Spinal cord (tissue), 10 donors: Measurements from ENCODE around the gene OR51B4. TPM values are rescaled to one million over a fixed set of nuclear protein-coding genes. Genes with fewer than 3 reads are reported as not detected.

Source experiments
- DNase-seq, 6 donors: peaks; one replicate each; pipeline versions ENCODE4 v3.0.0 to v3.0.0-alpha.2; 2013 to 2015; ENCODE audit warnings: low spot score in 6 of 6, low read depth in 4 of 6
- H3K27ac ChIP-seq: one replicate; pipeline ENCODE4 v1.5.1; 2013; ENCODE audit warnings: low read depth, low read length, control low read depth
- H3K27me3 ChIP-seq: one replicate; pipeline ENCODE4 v1.6.1; 2013; ENCODE audit warnings: low read length; ENCODE audit not compliant: control insufficient read depth, insufficient read depth
- H3K36me3 ChIP-seq: one replicate; pipeline ENCODE4 v1.6.1; 2013; ENCODE audit warnings: low read length; ENCODE audit not compliant: control insufficient read depth, insufficient read depth
- H3K4me1 ChIP-seq: one replicate; pipeline ENCODE4 v1.6.1; 2013; ENCODE audit warnings: low read length; ENCODE audit not compliant: control insufficient read depth, insufficient read depth
- H3K4me3 ChIP-seq: one replicate; pipeline ENCODE4 v1.5.1; 2013; ENCODE audit warnings: low read depth, low read length, control low read depth
- H3K9me3 ChIP-seq: one replicate; pipeline ENCODE4 v1.6.1; 2013; ENCODE audit warnings: low read length; ENCODE audit not compliant: control insufficient read depth, insufficient read depth
- WGBS: methylation state at CpG from one replicate; pipeline ENCODE4 v1.1.5; 2013; ENCODE audit warnings: missing lambda C conversion rate; ENCODE audit not compliant: insufficient coverage; 5-methylcytosine and 5-hydroxymethylcytosine counted together
- polyA plus RNA-seq, 2 donors: library from polyadenylated mRNA; unstranded; fragments of 120-200 nt; gene quantifications; one replicate each; pipeline ENCODE4 v1.2.1, GENCODE V29; 2013; ENCODE audit not compliant: insufficient read length in 2 of 2
- total RNA-seq, 2 donors: library from RNA; depleted of rRNA in 1 of 2; stranded (reverse); fragments of 120-200 nt in 1 of 2; fragments of >200 nt in 1 of 2; gene quantifications; one replicate each; pipeline versions ENCODE4 v1.2.3 to v1.2.4, GENCODE V29; 2013 to 2014
- donor health status: healthy.

The OR51B4 gene
- total and polyA plus RNA-seq, 4 donors: 0.17 TPM; not detected in 3

DNA sequence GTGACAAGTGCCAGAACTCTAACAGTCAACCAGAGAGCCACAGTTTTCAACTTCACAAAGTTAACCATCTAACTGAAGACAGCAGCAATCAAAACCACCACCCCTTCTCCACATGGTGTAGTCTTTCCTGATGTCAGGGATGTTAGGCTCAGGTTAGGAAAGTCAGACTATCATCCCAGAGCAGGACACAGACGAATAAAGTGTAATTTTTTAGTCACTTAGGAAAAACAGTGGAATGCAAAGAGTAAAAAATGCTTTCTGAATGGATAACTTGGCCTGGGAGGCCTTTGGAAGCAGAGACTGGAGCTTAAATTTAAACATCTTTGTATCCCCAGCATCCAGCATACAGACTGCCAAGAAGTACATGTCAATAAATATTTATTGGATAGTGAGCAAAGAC, 15.4 kb downstream of the OR51B4 start:
- no peaks in the 10 kb centered on the region for H3K4me1 ChIP-seq

DNA sequence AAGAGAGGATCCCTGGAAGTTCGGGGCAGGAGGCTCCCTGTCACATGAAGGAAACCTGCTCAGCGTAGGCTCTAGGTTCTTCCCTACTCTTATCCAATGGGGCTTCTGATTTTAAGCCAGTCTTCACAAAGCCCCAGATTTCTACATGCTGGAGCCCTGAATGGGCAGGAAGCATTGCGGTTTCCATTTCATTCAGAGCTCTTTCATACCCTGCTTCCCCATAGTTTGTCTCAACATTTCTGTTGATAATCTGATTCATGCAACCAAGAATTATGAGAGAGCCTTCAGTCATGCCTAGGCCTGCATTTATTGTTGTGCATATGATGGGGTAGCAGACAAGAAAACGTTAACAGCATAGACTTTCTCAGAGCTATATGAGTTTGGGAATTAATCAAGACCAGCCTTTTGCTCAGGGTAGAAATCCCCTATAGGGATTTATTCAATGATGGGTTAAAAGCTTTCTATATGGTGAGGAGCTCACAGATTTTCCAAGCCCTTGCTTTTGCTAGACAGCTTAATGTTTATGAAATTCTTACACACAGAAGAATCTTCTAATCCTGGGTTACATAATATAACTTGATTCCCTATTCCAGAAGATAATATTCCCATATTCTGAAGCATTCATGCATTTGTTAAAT, 15.9 kb downstream of the OR51B4 start:
- WGBS: 96% methylated on average over 3 of the region's 4 CpGs
- H3K36me3 ChIP-seq: no peaks in the 10 kb centered on the region
- no peaks in the 10 kb centered on the region for H3K4me1 ChIP-seq
- H3K4me3 ChIP-seq: no peak overlapping the region
- no peak for DNase-seq
- H3K9me3 ChIP-seq: no peaks in the 10 kb centered on the region
- H3K27ac ChIP-seq: no peak overlapping the region
- H3K27me3 ChIP-seq: no peaks in the 10 kb centered on the region

More for the DNA sequence above, 15.4 kb downstream of the OR51B4 start:
- Histone ChIP-seq H3K27ac (no peak overlapping the region), H3K4me3 (no peak overlapping the region), H3K9me3 (no peaks in the 10 kb centered on the region), H3K27me3 (no peaks in the 10 kb centered on the region), H3K36me3 (no peaks in the 10 kb centered on the region)
- WGBS: 60% methylated on average over 1 of the region's 1 CpG
- DNase-seq: no peak

DNA sequence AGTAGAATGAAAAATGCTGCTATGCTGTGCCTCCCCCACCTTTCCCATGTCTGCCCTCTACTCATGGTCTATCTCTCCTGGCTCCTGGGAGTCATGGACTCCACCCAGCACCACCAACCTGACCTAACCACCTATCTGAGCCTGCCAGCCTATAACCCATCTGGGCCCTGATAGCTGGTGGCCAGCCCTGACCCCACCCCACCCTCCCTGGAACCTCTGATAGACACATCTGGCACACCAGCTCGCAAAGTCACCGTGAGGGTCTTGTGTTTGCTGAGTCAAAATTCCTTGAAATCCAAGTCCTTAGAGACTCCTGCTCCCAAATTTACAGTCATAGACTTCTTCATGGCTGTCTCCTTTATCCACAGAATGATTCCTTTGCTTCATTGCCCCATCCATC, 17.1 kb downstream of the OR51B4 start:
- H3K4me3 ChIP-seq: no peak overlapping the region
- H3K27ac ChIP-seq: no peak overlapping the region
- no peaks in the 10 kb centered on the region for H3K36me3 ChIP-seq
- no peak for DNase-seq
- H3K27me3 ChIP-seq: no peaks in the 10 kb centered on the region
- 100% methylated on average over 2 of the region's 2 CpGs for WGBS
- H3K9me3 ChIP-seq: no peaks in the 10 kb centered on the region
- H3K4me1 ChIP-seq: no peaks in the 10 kb centered on the region

DNA sequence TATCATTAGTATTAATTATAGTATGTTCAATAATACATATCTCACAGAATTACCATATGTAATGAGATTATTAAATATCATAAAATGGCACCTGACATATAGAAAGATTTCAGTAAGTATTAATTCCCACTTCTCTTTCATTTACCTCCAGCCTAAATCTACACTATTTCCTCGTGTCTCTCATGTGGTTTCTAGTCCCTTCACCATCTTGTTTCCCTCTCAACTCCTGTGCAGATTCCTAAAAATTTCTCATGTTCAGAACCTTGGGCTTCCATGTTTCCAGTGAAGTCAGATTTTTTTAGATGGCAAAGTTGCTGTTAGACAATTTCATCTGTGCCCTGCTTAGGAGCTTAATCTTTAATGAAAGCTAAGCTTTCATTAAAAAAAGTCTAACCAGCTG, 17.9 kb downstream of the OR51B4 start:
- WGBS: no CpG with 5 or more reads among the region's 1 CpG
- no peak overlapping the region for H3K4me3 ChIP-seq
- no peaks in the 10 kb centered on the region for H3K27me3 ChIP-seq
- H3K27ac ChIP-seq: no peak overlapping the region
- no peaks in the 10 kb centered on the region for H3K9me3 ChIP-seq
- H3K36me3 ChIP-seq: no peaks in the 10 kb centered on the region
- no peaks in the 10 kb centered on the region for H3K4me1 ChIP-seq
- DNase-seq: no peak

DNA sequence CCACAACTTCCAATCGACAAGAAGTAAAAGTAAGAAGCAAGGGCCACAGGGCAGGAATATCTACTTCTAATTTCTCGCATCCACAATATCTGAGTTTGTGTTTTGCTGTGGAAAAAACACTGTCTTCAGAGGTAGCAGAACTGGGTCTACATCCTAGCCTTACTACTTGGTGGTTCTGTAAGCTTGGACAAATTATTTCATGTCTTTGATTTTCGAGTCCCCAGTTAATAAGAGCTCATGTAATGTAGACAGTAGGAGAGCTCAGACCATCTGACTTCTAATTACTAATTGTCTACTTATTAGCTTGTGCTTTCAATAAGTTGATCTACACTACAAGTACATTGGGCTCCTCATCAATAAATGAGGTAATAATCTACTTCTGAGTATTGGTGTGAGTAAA, 18.7 kb downstream of the OR51B4 start:
- H3K27ac ChIP-seq: no peak overlapping the region
- no peaks in the 10 kb centered on the region for H3K9me3 ChIP-seq
- no peaks in the 10 kb centered on the region for H3K4me1 ChIP-seq
- no peak overlapping the region for H3K4me3 ChIP-seq
- H3K27me3 ChIP-seq: no peaks in the 10 kb centered on the region
- DNase-seq: no peak
- no CpG with 5 or more reads among the region's 3 CpGs for WGBS
- no peaks in the 10 kb centered on the region for H3K36me3 ChIP-seq

DNA sequence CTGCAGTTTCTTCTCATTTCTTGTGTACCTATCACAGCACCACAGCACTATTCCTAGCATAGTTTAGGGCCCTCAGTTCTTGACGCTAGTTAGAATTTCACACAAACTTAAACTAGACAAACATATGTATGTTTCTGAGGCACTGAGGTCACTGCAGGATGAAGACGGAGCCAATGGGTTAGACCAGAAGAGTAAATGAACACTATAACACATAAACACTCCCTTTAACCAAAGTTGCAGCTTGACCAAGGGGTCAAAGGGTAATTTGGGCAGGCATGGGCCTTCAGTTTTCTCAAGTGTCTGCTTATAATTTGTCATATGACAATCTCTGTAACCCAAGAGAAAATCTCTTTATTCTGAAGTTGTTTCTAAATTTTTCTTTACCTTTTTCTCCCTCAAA, 19.1 kb downstream of the OR51B4 start:
- no CpG with 5 or more reads among the region's 2 CpGs for WGBS

DNA sequence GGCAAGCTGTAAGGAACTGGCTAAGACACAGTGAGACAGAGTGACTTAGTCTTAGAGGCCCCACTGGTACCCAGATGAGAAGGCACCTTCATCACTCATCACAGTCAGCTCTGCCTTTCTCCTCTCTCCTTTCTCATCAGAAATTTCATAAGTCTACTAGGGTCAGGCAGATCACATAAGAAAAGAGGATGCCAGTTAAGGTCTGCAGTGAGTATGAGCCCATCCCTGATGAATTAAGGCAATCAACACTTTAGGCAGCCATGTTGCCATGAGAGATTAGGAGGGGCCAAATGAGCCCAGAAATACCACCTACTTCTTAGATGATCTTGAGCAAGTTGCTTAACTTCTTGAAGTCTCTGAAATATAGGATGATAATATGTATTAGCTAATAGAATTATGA, 20.1 kb downstream of the OR51B4 start:
- no peak for DNase-seq
- no peaks in the 10 kb centered on the region for H3K27me3 ChIP-seq
- no peaks in the 10 kb centered on the region for H3K36me3 ChIP-seq
- no peak overlapping the region for H3K4me3 ChIP-seq
- no peaks in the 10 kb centered on the region for H3K9me3 ChIP-seq
- H3K4me1 ChIP-seq: no peaks in the 10 kb centered on the region
- no peak overlapping the region for H3K27ac ChIP-seq

More for the DNA sequence above, 19.1 kb downstream of the OR51B4 start:
- no peaks in the 10 kb centered on the region for H3K36me3 ChIP-seq
- H3K4me1 ChIP-seq: no peaks in the 10 kb centered on the region
- no peaks in the 10 kb centered on the region for H3K27me3 ChIP-seq
- no peak for DNase-seq
- H3K27ac ChIP-seq: no peak overlapping the region
- no peak overlapping the region for H3K4me3 ChIP-seq
- H3K9me3 ChIP-seq: no peaks in the 10 kb centered on the region

DNA sequence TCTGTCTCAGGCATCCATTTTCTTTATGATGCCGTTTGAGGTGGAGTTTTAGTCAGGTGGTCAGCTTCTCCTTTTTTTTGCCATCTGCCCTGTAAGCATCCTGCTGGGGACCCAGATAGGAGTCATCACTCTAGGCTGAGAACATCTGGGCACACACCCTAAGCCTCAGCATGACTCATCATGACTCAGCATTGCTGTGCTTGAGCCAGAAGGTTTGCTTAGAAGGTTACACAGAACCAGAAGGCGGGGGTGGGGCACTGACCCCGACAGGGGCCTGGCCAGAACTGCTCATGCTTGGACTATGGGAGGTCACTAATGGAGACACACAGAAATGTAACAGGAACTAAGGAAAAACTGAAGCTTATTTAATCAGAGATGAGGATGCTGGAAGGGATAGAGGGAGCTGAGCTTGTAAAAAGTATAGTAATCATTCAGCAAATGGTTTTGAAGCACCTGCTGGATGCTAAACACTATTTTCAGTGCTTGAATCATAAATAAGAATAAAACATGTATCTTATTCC, 21.1 kb downstream of the OR51B4 start:
- Histone ChIP-seq H3K36me3 (no peaks in the 10 kb centered on the region), H3K27ac (no peak overlapping the region), H3K4me1 (no peaks in the 10 kb centered on the region), H3K4me3 (no peak overlapping the region), H3K9me3 (no peaks in the 10 kb centered on the region), H3K27me3 (no peaks in the 10 kb centered on the region)
- DNase-seq: peak in 2 of 6 donors; percentile 2 to 28
- WGBS: 74% methylated on average over 3 of the region's 3 CpGs

DNA sequence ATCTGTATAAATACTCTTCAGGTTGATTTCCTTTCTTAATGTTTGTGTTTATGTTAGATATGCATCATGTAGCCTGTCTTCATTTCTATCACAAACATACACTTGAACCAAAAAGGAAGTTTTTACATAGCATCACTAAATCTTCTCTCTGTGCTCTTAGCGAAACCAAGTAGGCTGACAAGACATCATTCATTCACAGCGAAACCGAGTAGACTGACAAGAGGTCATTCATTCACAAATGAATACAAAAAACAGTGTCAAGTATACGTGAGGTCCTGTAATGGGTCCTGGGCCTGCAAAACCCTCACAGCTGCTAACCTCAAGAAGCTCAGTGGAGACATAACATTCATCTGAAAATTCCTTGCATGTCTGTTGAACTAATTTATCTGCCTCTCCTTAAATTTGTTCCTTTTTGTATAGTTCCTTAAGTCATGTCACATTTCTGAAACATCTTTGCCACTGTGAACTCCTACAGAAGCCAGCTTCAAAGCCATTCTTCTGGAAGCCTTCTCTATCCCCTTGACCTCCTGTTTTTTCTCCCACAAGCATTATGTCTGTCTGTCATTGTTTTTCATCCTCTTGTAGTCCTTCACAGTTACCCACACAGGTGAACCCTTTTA, 22.2 kb downstream of the OR51B4 start:
- no peak overlapping the region for H3K4me3 ChIP-seq

DNA sequence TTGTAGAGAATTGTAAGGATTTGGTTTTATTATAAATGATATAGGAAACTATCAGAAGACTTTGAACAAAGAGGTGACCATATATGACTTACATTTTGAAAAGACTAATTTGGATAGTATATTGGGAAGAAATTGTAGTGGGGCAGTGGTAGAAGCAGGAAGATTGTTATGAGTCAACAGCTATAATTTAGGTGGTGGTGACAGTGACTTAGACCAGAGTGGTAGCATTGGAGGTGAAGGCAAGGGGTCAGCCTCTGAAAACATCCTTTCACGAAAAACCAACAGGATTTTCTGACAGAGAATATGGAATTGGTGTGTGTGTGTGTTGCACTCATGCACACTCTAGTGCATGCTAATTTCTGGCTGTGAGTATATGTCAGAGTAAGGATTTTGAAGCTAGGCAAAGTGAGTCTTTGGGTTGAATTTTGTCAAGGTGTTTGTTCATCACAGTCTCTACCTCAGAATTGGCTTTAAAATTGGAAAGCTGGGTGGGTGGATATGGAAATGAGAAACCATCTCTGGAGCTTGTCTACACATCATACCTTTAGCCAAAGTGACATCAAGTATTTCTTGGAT, 23.9 kb downstream of the OR51B4 start:
- Histone ChIP-seq H3K27ac (no peak overlapping the region), H3K27me3 (no peaks in the 10 kb centered on the region), H3K4me1 (no peaks in the 10 kb centered on the region), H3K36me3 (no peaks in the 10 kb centered on the region), H3K9me3 (no peaks in the 10 kb centered on the region), H3K4me3 (no peak overlapping the region)
- no peak for DNase-seq
- 100% methylated on average over 1 of the region's 1 CpG for WGBS

More for the DNA sequence above, 22.2 kb downstream of the OR51B4 start:
- Histone ChIP-seq H3K36me3 (no peaks in the 10 kb centered on the region), H3K27me3 (no peaks in the 10 kb centered on the region), H3K9me3 (no peaks in the 10 kb centered on the region), H3K27ac (no peak overlapping the region), H3K4me1 (no peaks in the 10 kb centered on the region)
- DNase-seq: no peak
- WGBS: 84% methylated on average over 4 of the region's 4 CpGs
